Ascending aorta (tissue), 2 donors: ENCODE data around the gene GRIA1. TPM values are rescaled to one million over a fixed set of nuclear protein-coding genes. Genes with fewer than 3 reads are reported as not detected.
A peak's percentile ranks its signal among the peaks of the same experiment; 100 is the strongest.

ENCODE experiments used
- DNase-seq, 2 donors: peaks; one replicate each; pipeline ENCODE4 v3.0.0-alpha.2; 2019; ENCODE audit warnings: low spot score in 2 of 2
- H3K27ac ChIP-seq, 2 donors: fragments of 200-600 bp; sonication (generic); one replicate each; pipeline ENCODE4 v1.5.1; 2016 to 2017; ENCODE audit warnings: mild to moderate bottlenecking in 1 of 2
- H3K27me3 ChIP-seq: fragments of 200-600 bp; sonication (generic); one replicate; pipeline ENCODE4 v1.5.1; 2017
- H3K36me3 ChIP-seq, 2 donors: fragments of 200-600 bp; sonication (generic); one replicate each; pipeline ENCODE4 v1.5.1; 2016
- H3K4me1 ChIP-seq, 2 donors: fragments of 200-600 bp; sonication (generic); one replicate each; pipeline ENCODE4 v1.5.1; 2016 to 2017; ENCODE audit warnings: mild to moderate bottlenecking in 1 of 2
- H3K4me3 ChIP-seq, 2 donors: fragments of 200-600 bp; sonication (generic); one replicate each; pipeline ENCODE4 v1.5.1; 2016 to 2017; ENCODE audit warnings: mild to moderate bottlenecking in 1 of 2
- H3K9me3 ChIP-seq, 2 donors: fragments of 200-600 bp; sonication (generic); one replicate each; pipeline ENCODE4 v1.5.1; 2016
- CTCF ChIP-seq, 3 experiments: fragments of 200-600 bp in 2 of 3; fragments of 450-650 bp in 1 of 3; sonication (generic) in 2 of 3; IDR thresholded peaks; one replicate each; pipeline ENCODE4 v1.5.1; 2016 to 2019; ENCODE audit warnings: antibody characterized with exemption in 3 of 3, mild to moderate bottlenecking in 1 of 3, moderate library complexity in 1 of 3
- intact Hi-C: fragments of 100-400 bp; cut with DNase I; formaldehyde crosslinking; loops from one replicate; pipeline ENCODE4 v1.15.1; 2023
- total RNA-seq: library from RNA; depleted of rRNA; stranded (reverse); fragments of >200 nt; gene quantifications from one replicate; pipeline ENCODE4 v1.1.0, GENCODE V29; 2016

Gene GRIA1
- total RNA-seq, 1 donor from 2014 or later, result 7.0 TPM

- Histone ChIP-seq H3K36me3 (no peaks in the 10 kb centered on the region), H3K27ac (no peak overlapping the region), H3K4me3 (no peak overlapping the region), H3K9me3 (no peaks in the 10 kb centered on the region), H3K4me1 (peaks cover 0 to 3% of the 10 kb centered on the region in 2 donors), H3K27me3 (no peaks in the 10 kb centered on the region)
- intact Hi-C loops, result no loop called here
- no peak for DNase-seq
- TF ChIP-seq CTCF (IDR thresholded peaks at IDR 0.05), result no peak
These were observed 3.7 kb upstream of the GRIA1 start for GRCh38 chr5:153486771-153487170.

- DNase-seq, result no peak
- Histone ChIP-seq H3K36me3 (no peaks in the 10 kb centered on the region), H3K4me3 (no peak overlapping the region), H3K27ac (no peak overlapping the region), H3K4me1 (peaks cover 0 to 6% of the 10 kb centered on the region in 2 donors), H3K27me3 (no peaks in the 10 kb centered on the region), H3K9me3 (no peaks in the 10 kb centered on the region)
- intact Hi-C loops, result loop anchor here (5.0 to 10.0 kb wide), 2 partner anchors 335 to 473 kb away; no protein-coding TSS in a partner anchor
- no peak for TF ChIP-seq CTCF (IDR thresholded peaks at IDR 0.05)
These were observed 859 bp upstream of the GRIA1 start for GRCh38 chr5:153489611-153490010.

GRCh38 chr5:153491038-153491744 is 721 bp downstream of the GRIA1 start:
- no peak for DNase-seq
- peak overlapping the region; percentile 46 to 65 for H3K4me3 ChIP-seq
- H3K36me3 ChIP-seq, result no peaks in the 10 kb centered on the region
- intact Hi-C loops, result loop anchor here (5.0 to 10.0 kb wide), 2 partner anchors 334 to 471 kb away; no protein-coding TSS in a partner anchor
- H3K4me1 ChIP-seq, result peaks cover 0 to 12% of the 10 kb centered on the region in 2 donors
- TF ChIP-seq CTCF (IDR thresholded peaks at IDR 0.05), result no peak
- no peaks in the 10 kb centered on the region for H3K9me3 ChIP-seq
- no peak overlapping the region for H3K27ac ChIP-seq
- H3K27me3 ChIP-seq, result no peaks in the 10 kb centered on the region

GRCh38 chr5:153491856-153492255 is 1.4 kb downstream of the GRIA1 start:
- Histone ChIP-seq H3K27ac (no peak overlapping the region), H3K4me1 (peaks cover 0 to 12% of the 10 kb centered on the region in 2 donors), H3K9me3 (no peaks in the 10 kb centered on the region), H3K4me3 (peak overlapping the region; percentile 46 to 65), H3K27me3 (no peaks in the 10 kb centered on the region), H3K36me3 (no peaks in the 10 kb centered on the region)
- no peak for DNase-seq
- no peak for TF ChIP-seq CTCF (IDR thresholded peaks at IDR 0.05)
- intact Hi-C loops, result loop anchor here (5.0 to 10.0 kb wide), 2 partner anchors 333 to 470 kb away; no protein-coding TSS in a partner anchor

- peaks cover 0 to 15% of the 10 kb centered on the region in 2 donors for H3K4me1 ChIP-seq
- H3K4me3 ChIP-seq, result no peak overlapping the region
- DNase-seq, result no peak
- intact Hi-C loops, result loop anchor here (5.0 to 10.0 kb wide), 2 partner anchors 130 to 328 kb away; no protein-coding TSS in a partner anchor
- no peaks in the 10 kb centered on the region for H3K27me3 ChIP-seq
- H3K27ac ChIP-seq, result no peak overlapping the region
- H3K36me3 ChIP-seq, result no peaks in the 10 kb centered on the region
- TF ChIP-seq CTCF (IDR thresholded peaks at IDR 0.05), result peak; percentile 49 to 75 (median 52)
- no peaks in the 10 kb centered on the region for H3K9me3 ChIP-seq
These were observed 6.4 kb downstream of the GRIA1 start for GRCh38 chr5:153496835-153497234.
